PC-3 (cell line): ENCODE measurements around the gene PTGIS.

Experiments
- CTCF ChIP-seq: fragments of 300-600 bp; sonication (generic); conservative IDR thresholded peaks from 2 replicates; pipeline ENCODE4 v1.5.1; 2017; ENCODE audit warnings: antibody characterized with exemption, low read depth, mild to moderate bottlenecking, low read length
- EZH2 ChIP-seq: fragments of 300-600 bp; sonication (generic); IDR thresholded peaks from one replicate; pipeline ENCODE4 v1.6.1; 2017; ENCODE audit warnings: antibody characterized with exemption, mild to moderate bottlenecking, low read length; ENCODE audit not compliant: unreplicated experiment
- EZH2phosphoT487 ChIP-seq: fragments of 300-600 bp; sonication (generic); IDR thresholded peaks from 2 replicates; pipeline ENCODE4 v1.6.1; 2018; ENCODE audit warnings: mild to moderate bottlenecking, antibody characterized with exemption, low read length, borderline replicate concordance

- TF ChIP-seq CTCF (no peak), EZH2phosphoT487 (no peak), EZH2 (no peak)
These were observed 48.4 kb upstream of the PTGIS start for GRCh38 chr20:49616154-49617007.
